Hypothalamus (tissue), 51 donors: ENCODE results near the gene CUL9.

Experiments used
- DNase-seq, 51 donors: peaks; one replicate each; lab custom pipeline; 2025; lab: John Stamatoyannopoulos, UW

CUL9 gene

GRCh38 chr6:43223175-43223574 is 41.2 kb downstream of the CUL9 start:
- no peak for DNase-seq

- no peak for DNase-seq
Observed at GRCh38 chr6:43226192-43226851, 44.3 kb downstream of the CUL9 start.

DNA sequence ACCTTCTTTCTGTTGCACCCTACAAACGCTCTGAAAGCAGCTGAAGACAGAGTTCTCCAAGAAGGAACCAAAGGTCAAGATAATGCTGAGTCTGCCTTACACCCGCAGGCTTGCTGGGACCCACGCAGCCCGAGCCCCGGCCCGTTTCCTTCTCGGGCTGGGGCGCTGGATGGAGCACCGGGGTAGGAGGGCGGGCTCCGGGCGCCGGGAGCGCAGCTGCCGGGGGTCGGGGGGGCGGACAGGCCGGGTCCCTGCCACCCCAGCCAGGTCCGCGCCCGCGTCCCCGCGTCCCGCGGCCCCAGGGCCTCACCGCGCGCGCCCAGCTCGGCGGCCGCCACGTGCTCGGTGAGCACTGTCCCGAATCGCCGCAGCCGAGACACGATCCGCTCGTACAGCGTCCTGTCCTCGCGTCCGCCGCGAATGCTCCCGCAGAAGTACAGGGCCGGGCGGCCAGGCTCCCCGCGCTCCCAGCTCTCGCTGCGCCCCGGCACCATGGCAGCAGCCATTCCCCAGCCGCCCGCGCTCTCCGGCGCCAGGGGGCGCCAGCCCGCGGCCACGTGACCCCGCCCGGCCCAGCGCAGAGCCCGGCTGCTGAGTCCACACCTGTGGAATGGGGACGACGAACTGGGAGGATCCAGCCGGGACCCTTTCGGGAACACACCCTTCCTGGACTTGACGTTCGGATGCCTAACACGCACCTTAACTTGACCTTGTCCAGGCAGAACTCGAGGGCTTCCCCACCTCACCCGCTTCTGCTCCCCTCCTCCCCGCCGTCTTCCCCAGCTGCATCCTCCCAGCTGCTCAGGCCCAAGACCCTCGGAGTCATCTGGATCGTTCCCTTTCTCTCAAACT is 47.2 kb downstream of the CUL9 start, which contains the start of gene DNPH1:
TSS of gene DNPH1 (minus strand) at position 531 of the 852 bp plus-strand sequence. CDS start at position 506, 25 bp downstream.
- peak in 49 of 51 donors; percentile 29 to 85 (median 66) for DNase-seq

- DNase-seq = no peak
Observed at GRCh38 chr6:43229803-43230620, 48.0 kb downstream of the CUL9 start.

DNA sequence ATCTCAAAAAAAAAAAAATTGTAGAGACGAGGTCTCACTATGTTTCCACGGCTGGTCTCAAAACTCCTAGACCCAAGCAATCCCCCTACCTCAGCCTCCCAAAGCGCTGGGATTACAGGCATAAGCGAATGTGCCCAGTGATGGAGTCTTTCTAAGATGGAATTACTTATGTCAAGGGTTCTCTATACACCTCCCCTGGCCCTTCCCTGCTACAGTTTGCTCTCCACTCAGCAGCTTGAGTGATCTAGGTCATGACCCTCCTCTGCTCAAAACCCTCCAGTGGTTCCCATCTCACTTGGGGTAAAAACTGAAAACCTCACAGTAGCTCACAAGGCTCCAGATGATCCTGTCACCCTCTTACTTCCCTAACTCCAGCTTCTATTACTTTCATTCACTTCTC is 49.1 kb downstream of the CUL9 start:
- no peak for DNase-seq

DNA sequence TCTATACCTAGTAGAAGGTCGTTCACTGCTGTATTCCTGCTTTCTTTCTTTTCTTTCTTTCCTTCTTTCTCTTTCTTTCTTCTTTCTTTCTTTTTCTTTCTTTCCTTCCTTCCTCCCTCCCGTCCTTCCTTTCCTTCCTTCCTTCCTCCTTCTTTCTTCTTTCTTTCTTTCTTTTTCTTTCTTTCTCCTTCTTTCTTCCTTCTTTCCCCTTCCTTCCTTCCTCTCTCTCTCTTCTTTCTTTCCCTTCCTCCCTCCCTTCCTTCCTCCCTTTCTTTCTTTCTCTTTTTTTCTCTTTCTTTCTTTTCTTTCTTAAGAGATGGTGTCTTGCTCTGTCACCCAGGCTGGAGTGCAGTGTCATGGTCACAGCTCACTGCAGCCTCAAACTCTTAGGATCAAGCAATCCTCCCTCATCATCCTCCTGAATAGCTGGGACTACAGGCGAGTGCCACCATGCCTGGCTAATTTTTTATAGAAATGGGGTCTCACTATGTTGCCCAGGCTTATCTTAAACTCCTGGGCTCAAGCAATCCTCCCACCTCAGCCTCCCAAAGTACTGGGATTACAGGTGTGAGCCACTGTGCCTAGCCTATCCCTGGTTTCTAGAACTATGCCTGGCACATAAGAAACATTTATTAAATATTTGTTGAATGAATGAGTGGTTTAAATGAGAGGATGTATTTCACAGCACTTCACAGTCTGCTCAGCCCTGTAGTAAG is 49.9 kb downstream of the CUL9 start:
- DNase-seq = no peak

DNA sequence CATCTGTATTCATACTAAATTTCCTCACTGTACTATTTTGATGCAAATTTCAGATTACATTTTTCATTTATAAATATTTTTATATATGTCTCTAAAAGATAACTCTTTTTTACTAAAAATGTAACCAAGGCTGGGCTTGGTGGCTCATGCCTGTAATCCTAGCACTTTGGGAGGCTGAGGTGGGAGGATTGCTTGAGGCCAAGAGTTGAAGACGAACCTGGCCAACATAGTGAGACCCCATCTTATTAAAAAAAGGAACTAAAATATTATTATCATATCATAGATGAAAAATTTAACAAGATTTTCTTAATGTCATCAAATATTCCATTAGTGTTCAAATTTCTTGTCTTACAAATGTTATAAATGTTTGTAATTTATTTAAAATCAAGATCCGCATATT is 53.8 kb downstream of the CUL9 start:
- no peak for DNase-seq

GRCh38 chr6:43239054-43239453 is 57.1 kb downstream of the CUL9 start:
- DNase-seq = no peak

GRCh38 chr6:43240950-43241349 is 59.0 kb downstream of the CUL9 start:
- no peak for DNase-seq

DNA sequence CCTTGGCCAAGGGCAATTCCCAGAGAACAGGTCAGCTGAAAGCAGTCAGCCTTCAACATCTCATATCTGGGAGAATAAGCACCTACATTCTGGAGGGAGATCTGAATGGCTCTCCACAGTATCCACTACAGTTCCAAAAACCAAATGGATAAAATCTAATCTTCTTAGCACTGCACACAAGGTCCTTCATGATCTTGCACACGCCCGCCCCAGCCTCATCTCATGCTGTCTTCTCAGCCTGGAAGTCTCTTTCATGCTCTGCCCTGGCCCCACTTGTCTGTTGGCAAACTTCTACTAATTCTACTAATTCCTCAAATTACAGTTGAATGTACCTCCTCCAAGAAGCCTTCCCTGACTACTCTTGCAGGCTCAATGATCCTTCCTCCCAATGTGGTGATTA is 59.5 kb downstream of the CUL9 start:
- no peak for DNase-seq

- peak in 41 of 51 donors; percentile 5 to 74 (median 28) for DNase-seq
Observed at GRCh38 chr6:43242908-43243663, 61.1 kb downstream of the CUL9 start, which contains the start of gene TTBK1. TSS of gene TTBK1 (plus strand) at chr6:43243481. CDS start at chr6:43246661, 3,180 bp downstream.

DNA sequence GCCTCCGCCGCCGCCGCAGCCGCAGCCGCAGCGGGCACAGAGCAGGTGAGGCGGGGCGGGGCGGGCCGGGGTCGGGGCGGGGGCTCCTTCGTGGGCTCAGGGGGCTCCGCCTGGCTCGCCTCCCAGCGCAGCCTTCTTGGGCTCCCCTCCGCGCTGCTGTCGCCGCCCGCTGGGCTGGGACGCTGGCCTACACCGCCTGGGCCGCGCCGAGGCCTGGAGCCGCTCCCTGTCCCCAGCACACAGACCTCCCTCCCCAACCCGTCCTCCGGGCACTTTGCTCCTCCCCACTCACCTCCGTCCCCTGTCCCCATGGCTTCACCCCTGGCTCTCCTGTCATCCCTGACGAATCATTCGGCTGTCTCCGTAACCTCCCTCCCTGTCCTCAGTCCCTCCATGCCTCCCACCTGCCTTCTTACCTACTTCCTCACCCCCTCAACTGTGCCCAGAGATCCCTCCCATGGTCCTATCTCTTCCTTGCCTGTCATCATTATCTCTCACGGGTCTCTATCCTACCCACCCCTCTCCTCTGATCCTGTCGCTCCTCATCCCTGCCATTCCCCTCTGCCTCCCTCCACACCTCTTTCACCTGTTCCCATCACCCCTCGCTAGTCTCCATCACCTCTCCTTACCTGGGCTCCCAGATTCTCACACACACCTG is 61.8 kb downstream of the CUL9 start:
- DNase-seq = peak in 5 of 51 donors; percentile 20 to 44 (median 30)

DNA sequence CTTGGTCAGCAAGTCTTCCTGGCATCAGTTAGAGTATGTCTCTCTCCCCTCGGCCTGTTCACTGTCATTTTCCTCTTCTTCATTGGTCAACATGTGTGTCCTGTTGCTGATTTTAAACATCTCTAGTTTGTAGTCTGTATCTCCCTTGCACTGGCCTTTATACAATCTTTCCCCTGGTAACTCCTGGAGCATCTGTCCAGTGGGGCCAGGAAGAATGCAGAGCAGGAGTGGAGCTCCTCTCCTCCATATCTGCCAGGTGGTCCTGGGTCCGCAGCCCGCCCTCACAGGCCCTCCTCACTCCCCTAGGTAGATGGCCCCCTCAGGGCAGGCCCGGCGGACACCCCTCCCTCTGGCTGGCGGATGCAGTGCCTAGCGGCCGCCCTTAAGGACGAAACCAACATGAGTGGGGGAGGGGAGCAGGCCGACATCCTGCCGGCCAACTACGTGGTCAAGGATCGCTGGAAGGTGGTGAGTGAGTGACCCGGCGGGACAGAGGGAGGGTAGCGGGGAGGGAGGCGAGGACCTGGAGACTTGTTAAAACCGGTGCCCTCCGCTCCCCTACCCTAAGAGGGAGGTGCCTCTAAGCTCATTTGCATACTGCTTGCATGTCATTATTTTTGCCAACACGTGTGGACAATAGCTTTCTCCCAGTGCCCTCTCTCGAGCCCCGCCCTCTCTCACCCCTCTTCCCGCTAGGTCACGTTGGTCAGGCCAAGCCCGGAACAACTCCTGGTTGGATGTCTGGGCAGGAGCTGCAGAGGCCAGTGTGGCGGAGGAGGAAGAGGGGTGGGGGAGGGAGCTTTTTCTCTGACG is 64.5 kb downstream of the CUL9 start:
- DNase-seq = peak in 45 of 51 donors; percentile 47 to 94 (median 81)

DNA sequence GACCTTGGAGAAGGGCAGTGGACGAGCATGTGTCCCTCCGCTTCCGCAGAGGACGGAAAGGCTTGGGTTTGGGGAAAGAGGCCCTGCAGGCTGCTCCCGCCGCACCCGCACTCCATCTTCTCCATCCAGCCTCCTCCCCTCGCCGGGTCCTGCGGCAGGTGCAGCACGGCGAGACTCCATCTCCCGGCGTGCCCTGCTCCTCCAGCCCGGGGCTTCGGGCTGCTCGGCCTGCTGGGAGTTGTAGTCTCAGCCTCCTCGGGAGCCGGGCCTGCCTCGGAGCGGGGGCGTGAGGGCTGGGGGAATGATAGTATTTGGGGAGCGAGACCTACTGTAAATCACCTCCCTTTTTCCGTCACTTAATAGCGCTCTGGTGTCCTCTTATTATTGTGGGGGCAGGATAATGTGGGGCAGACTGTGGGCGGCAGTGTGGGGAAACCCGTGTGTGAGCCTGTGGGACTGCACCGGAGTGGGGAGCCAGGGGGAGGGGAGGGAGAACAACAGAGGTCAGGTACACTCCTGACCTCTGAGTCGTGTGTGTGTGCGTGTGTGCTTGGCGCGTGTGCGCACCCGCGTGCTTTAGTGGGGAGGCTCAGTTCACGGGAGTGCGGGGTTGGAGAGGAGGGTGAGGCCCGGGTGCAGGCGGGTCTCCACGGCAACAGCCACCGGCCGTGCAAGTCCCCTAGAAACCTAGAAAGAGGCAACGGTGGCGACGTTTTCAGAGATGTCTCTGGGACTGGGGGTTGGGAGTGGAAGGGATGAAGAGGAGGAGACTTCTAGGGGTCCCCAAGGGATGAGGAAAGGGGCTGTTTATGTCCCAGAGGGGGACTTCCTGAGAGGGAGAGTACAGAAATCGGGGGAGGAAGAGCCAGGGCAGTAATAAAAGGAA is 65.4 kb downstream of the CUL9 start:
- peak; percentile 45 to 94 (median 82) for DNase-seq

DNA sequence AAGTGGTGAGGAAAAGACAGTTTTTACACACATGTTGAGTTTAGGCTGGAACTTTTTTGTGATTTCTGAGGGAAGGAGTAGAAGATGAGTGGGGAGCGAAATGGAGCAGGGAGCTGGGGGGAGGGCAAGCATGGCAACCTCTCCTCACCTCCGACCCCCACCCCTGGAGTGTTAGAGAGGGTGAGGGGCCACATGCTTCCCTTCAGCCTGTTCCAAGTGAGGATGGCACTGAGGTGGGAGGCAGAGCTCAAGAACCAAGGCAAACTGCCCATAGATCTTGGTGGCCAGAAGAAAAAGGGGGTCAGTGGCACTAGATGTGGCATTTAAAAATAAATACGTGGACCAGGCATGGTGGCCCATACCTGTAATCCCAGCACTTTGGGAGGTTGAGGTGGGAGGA is 66.1 kb downstream of the CUL9 start:
- no peak for DNase-seq

DNA sequence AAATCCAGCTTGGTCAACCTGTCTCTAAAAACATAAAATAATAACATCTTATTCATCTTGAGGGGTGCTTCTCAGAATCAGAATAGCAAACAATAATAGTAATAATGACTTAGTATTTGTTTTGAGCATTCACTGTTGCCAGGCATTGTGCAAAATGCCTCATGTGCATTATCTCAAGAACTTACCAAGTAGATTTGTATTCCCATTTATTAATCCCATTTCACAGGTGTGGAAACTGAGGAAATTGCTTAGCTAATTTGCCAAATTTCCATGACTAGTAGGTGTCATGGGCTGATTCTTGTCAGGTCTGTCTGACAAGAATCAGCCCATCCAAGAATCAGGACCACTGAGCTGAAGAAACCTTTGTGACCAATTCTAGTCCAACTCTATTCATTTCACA is 66.8 kb downstream of the CUL9 start:
- DNase-seq = no peak

DNA sequence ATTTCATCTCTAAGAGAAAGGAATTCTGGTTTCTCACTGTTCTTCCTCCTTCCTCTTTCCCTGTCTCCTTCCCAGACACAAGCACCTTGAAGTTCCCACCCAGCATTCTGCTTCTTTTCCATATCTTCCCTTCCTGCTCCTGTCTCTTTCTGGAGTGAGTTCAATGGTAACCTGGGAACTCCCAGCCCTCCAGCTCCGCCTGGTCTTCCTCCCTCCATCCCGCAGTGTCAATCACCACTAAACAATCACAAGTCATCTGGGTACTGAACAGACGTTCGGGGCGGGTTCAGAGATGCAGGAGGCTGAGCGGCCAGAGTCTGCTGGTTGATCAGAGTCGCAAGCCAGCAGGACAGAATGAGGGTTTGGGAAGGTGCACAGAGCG is 69.0 kb downstream of the CUL9 start:
- DNase-seq = no peak
